HCT116 (cell line): Measurements from ENCODE around the gene EPHA8.

Experiments
- ATF3 ChIP-seq: IDR thresholded peaks from 2 replicates; pipeline ENCODE4 v1.6.1; 2012
- EZH2 ChIP-seq: fragments of 200-600 bp; sonication (generic); IDR thresholded peaks from 2 replicates; pipeline ENCODE4 v1.6.1; 2017; ENCODE audit warnings: antibody characterized with exemption, mixed run types
- JUND ChIP-seq: IDR thresholded peaks from 2 replicates; pipeline ENCODE4 v1.6.1; 2012
- MAX ChIP-seq: IDR thresholded peaks from 2 replicates; pipeline ENCODE4 v1.6.1; 2012
- POLR2A ChIP-seq: IDR thresholded peaks from 2 replicates; pipeline ENCODE4 v1.7.0; 2011; ENCODE audit warnings: borderline replicate concordance; ENCODE audit not compliant: insufficient read depth, insufficient read length; ENCODE audit errors: extremely low read depth
- POLR2AphosphoS5 ChIP-seq: IDR thresholded peaks from 2 replicates; pipeline ENCODE4 v1.6.1; 2011; ENCODE audit warnings: mild to moderate bottlenecking, low read depth, low read length, moderate library complexity
- RAD21 ChIP-seq: IDR thresholded peaks from 2 replicates; pipeline ENCODE4 v1.6.1; 2012; ENCODE audit warnings: low read depth, mild to moderate bottlenecking
- YY1 ChIP-seq: IDR thresholded peaks from 2 replicates; pipeline ENCODE4 v1.6.1; 2011; ENCODE audit warnings: low read length, low read depth, moderate library complexity, mild to moderate bottlenecking; ENCODE audit not compliant: insufficient replicate concordance; ENCODE audit errors: extremely low read depth
- ZNF274 ChIP-seq: fragments of 200-500 bp; sonication (Bioruptor generic); IDR thresholded peaks from 2 replicates; pipeline ENCODE4 v1.6.1; 2014; ENCODE audit warnings: mild to moderate bottlenecking, low read depth, low read length, inconsistent platforms
- TF ChIP-seq, protein P1 (sequence below), 3 experiments: fragments of 200-600 bp in 1 of 3; sonication (generic) in 1 of 3; IDR thresholded peaks in 2 of 3; conservative IDR thresholded peaks in 1 of 3; 2 replicates each; pipeline ENCODE4 v1.5.1; 2012 to 2017; ENCODE audit warnings: low read depth in 2 of 3, low read length in 2 of 3, antibody characterized with exemption in 1 of 3, borderline replicate concordance in 1 of 3, control low read depth in 1 of 3, mild to moderate bottlenecking in 1 of 3, mixed read lengths in 1 of 3, mixed run types in 1 of 3, moderate library complexity in 1 of 3; ENCODE audit not compliant: insufficient read depth in 1 of 3
- TF ChIP-seq, protein P2 (sequence below): IDR thresholded peaks from 2 replicates; pipeline ENCODE4 v1.6.1; 2012; ENCODE audit warnings: low read depth

DNA sequence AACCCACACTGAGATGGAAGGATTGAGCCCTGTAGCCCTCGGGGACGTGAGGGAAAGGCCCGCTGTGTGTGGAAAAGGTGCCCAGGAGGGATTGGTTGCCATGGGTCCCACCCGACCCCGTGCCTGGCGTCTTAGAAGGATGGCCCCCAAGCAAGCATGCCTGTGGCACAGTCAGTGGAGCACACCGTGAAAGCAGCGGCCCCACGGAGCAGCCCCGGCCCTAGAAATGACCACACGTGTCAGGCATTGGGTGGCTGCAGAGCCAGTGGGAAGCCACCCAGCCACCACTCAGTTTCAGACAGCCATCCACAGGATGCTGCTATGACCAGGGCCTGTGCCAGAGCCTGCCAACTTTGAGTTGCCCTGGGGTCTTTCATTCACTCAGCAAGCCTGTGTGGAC is 13.3 kb upstream of the EPHA8 start:
- TF ChIP-seq EZH2 (no peak), POLR2AphosphoS5 (no peak), POLR2A (no peak), JUND (no peak), RAD21 (no peak), ATF3 (no peak), MAX (no peak), ZNF274 (no peak), YY1 (no peak)
- TF ChIP-seq, protein P1, sequence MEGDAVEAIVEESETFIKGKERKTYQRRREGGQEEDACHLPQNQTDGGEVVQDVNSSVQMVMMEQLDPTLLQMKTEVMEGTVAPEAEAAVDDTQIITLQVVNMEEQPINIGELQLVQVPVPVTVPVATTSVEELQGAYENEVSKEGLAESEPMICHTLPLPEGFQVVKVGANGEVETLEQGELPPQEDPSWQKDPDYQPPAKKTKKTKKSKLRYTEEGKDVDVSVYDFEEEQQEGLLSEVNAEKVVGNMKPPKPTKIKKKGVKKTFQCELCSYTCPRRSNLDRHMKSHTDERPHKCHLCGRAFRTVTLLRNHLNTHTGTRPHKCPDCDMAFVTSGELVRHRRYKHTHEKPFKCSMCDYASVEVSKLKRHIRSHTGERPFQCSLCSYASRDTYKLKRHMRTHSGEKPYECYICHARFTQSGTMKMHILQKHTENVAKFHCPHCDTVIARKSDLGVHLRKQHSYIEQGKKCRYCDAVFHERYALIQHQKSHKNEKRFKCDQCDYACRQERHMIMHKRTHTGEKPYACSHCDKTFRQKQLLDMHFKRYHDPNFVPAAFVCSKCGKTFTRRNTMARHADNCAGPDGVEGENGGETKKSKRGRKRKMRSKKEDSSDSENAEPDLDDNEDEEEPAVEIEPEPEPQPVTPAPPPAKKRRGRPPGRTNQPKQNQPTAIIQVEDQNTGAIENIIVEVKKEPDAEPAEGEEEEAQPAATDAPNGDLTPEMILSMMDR (IDR thresholded peaks at IDR 0.05 in 2 of 3, conservative IDR thresholded peaks at IDR 0.05 in 1 of 3; ENCODE audit: borderline replicate concordance in 1 of 3, insufficient read depth in 1 of 3, low read depth in 2 of 3, low read length in 2 of 3): no peak
- TF ChIP-seq, protein P2, sequence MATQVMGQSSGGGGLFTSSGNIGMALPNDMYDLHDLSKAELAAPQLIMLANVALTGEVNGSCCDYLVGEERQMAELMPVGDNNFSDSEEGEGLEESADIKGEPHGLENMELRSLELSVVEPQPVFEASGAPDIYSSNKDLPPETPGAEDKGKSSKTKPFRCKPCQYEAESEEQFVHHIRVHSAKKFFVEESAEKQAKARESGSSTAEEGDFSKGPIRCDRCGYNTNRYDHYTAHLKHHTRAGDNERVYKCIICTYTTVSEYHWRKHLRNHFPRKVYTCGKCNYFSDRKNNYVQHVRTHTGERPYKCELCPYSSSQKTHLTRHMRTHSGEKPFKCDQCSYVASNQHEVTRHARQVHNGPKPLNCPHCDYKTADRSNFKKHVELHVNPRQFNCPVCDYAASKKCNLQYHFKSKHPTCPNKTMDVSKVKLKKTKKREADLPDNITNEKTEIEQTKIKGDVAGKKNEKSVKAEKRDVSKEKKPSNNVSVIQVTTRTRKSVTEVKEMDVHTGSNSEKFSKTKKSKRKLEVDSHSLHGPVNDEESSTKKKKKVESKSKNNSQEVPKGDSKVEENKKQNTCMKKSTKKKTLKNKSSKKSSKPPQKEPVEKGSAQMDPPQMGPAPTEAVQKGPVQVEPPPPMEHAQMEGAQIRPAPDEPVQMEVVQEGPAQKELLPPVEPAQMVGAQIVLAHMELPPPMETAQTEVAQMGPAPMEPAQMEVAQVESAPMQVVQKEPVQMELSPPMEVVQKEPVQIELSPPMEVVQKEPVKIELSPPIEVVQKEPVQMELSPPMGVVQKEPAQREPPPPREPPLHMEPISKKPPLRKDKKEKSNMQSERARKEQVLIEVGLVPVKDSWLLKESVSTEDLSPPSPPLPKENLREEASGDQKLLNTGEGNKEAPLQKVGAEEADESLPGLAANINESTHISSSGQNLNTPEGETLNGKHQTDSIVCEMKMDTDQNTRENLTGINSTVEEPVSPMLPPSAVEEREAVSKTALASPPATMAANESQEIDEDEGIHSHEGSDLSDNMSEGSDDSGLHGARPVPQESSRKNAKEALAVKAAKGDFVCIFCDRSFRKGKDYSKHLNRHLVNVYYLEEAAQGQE: no peak
